SK-N-MC (cell line): ENCODE results near the gene HYAL1.

Experiments
- EZH2 ChIP-seq: fragments of 200-600 bp; sonication (generic); IDR thresholded peaks from one replicate; pipeline ENCODE4 v1.6.1; 2017; ENCODE audit warnings: antibody characterized with exemption
- POLR2AphosphoS5 ChIP-seq: IDR thresholded peaks from 2 replicates; pipeline ENCODE4 v1.6.1; 2012; ENCODE audit warnings: mild to moderate bottlenecking, low read depth, low read length, borderline replicate concordance

DNA sequence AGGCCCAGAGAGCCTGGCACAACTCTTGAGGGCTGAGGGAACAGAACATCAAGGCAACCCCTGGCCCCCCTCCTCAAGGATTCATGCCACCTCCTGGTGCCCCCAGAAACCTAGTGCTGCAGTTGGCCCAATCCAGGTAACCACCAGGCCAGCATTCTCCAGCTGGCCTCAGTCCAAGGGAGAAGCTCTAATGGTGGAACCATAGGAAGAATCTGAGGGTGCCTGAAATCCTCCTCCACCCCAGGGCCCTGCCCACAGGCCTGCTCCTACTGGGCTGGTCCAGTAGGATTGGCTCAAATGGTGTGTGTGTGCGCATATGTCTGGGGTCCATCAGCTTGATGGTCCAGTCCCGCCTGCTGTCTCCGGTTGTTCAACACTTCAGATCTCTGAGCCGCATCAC lies 11.4 kb upstream of the HYAL1 start:
- TF ChIP-seq EZH2 (no peak), POLR2AphosphoS5 (no peak)
